Activated CD4-positive, alpha-beta T cell treated with anti-CD3 and anti-CD28 coated beads, Interleukin-2, amount 10 ng/mL, durations not matched to agents 24 days and 14 days (primary cell): ENCODE data around the gene SMURF1. TPM values are rescaled to one million over a fixed set of nuclear protein-coding genes. Genes with fewer than 3 reads are reported as not detected.

Experiments used
- DNase-seq: peaks from one replicate; pipeline ENCODE4 v3.0.0; 2022
- H3K27ac Mint-ChIP-seq: one replicate; pipeline ENCODE4 v1.8.0; 2022; ENCODE audit warnings: mild to moderate bottlenecking, mixed read lengths
- H3K27me3 Mint-ChIP-seq: one replicate; pipeline ENCODE4 v1.8.0; 2022; ENCODE audit warnings: mixed read lengths
- H3K36me3 Mint-ChIP-seq: one replicate; pipeline ENCODE4 v1.8.0; 2022; ENCODE audit warnings: low read depth, mild to moderate bottlenecking, mixed read lengths
- H3K4me1 Mint-ChIP-seq: one replicate; pipeline ENCODE4 v1.8.0; 2021; ENCODE audit warnings: mixed read lengths
- H3K4me3 Mint-ChIP-seq: one replicate; pipeline ENCODE4 v1.8.0; 2022; ENCODE audit warnings: mild to moderate bottlenecking, moderate library complexity, mixed read lengths
- H3K9me3 Mint-ChIP-seq: one replicate; pipeline ENCODE4 v1.8.0; 2021; ENCODE audit warnings: mixed read lengths
- intact Hi-C: fragments of 100-400 bp; cut with micrococcal nuclease; formaldehyde crosslinking; loops from one replicate; pipeline ENCODE4 v1.15.1; 2023
- total RNA-seq: library from RNA; stranded (reverse); gene quantifications from 2 replicates; pipeline ENCODE4 v1.2.3, GENCODE V29; 2022

Gene SMURF1
- total RNA-seq, 1 donor from 2014 or later: 12.5 TPM

GRCh38 chr7:98996150-98996552 lies 147.8 kb downstream of the SMURF1 start:
- intact Hi-C loops: no loop called here
- H3K27ac Mint-ChIP-seq: no peak overlapping the region
- H3K4me1 Mint-ChIP-seq: peaks cover 7% of the 10 kb centered on the region
- peaks cover 48% of the 10 kb centered on the region for H3K36me3 Mint-ChIP-seq
- no peak for DNase-seq
- H3K9me3 Mint-ChIP-seq: no peaks in the 10 kb centered on the region
- H3K27me3 Mint-ChIP-seq: no peaks in the 10 kb centered on the region
- H3K4me3 Mint-ChIP-seq: no peak overlapping the region

DNA sequence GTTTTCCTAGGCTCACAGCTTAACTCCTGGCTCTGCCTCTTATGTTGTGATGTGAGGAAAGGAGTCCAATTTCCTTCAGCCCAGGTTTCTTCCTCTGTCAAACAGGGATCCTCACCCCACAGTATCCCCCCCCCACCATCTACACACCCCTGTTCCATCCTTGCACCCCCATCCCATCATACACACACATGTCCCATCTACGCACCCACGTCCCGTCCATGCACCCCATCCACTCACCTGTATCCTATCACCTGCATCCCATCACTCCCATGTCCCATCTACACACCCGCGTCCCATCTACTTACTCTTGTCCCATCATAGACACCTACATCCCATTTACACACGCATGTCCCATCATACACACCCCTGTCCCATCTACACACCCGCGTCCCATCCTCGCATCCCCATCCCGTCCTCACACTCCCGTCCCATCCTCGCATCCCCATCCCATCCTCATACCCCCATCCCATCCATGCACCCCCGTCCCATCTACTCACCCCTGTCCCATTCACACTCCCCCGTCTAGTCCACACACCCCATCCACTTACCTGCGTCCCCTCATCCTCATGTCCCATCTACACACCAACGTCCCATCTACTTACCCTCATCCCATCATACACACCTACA lies 148.3 kb downstream of the SMURF1 start:
- peaks cover 45% of the 10 kb centered on the region for H3K36me3 Mint-ChIP-seq
- no peaks in the 10 kb centered on the region for H3K27me3 Mint-ChIP-seq
- H3K4me3 Mint-ChIP-seq: no peak overlapping the region
- intact Hi-C loops: no loop called here
- peaks cover 7% of the 10 kb centered on the region for H3K4me1 Mint-ChIP-seq
- H3K9me3 Mint-ChIP-seq: no peaks in the 10 kb centered on the region
- H3K27ac Mint-ChIP-seq: no peak overlapping the region
- no peak for DNase-seq

DNA sequence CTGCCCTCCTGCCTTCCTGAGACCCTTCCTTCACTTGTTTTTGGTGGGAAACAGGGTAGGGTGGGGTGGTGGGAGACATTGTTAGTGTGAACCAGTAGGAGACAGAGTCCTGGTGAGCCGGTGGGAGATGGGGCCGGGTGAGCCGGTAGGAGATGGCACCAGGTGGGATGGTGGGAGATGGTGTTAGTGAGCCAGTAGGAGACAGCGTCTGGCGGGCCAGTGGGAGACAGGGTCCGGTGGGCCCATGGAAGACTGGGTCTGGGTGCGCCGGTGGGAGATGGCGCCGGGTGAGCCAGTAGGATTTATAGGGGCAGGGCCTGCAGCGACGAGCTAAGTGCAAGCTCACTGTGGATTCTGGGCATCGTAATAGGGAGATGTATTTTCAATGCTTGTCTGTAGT lies 148.8 kb downstream of the SMURF1 start:
- H3K36me3 Mint-ChIP-seq: peaks cover 49% of the 10 kb centered on the region
- H3K27ac Mint-ChIP-seq: no peak overlapping the region
- no peaks in the 10 kb centered on the region for H3K27me3 Mint-ChIP-seq
- no peak overlapping the region for H3K4me3 Mint-ChIP-seq
- no peaks in the 10 kb centered on the region for H3K9me3 Mint-ChIP-seq
- intact Hi-C loops: no loop called here
- H3K4me1 Mint-ChIP-seq: peaks cover 7% of the 10 kb centered on the region
- DNase-seq: no peak

GRCh38 chr7:98994046-98994944 lies 149.6 kb downstream of the SMURF1 start:
- H3K36me3 Mint-ChIP-seq: peaks cover 52% of the 10 kb centered on the region
- no peak for DNase-seq
- H3K9me3 Mint-ChIP-seq: no peaks in the 10 kb centered on the region
- no peak overlapping the region for H3K27ac Mint-ChIP-seq
- no peaks in the 10 kb centered on the region for H3K27me3 Mint-ChIP-seq
- no peak overlapping the region for H3K4me3 Mint-ChIP-seq
- H3K4me1 Mint-ChIP-seq: peaks cover 7% of the 10 kb centered on the region
- intact Hi-C loops: no loop called here

- H3K27me3 Mint-ChIP-seq: no peaks in the 10 kb centered on the region
- intact Hi-C loops: no loop called here
- H3K36me3 Mint-ChIP-seq: peaks cover 53% of the 10 kb centered on the region
- no peaks in the 10 kb centered on the region for H3K9me3 Mint-ChIP-seq
- DNase-seq: no peak
- H3K4me1 Mint-ChIP-seq: peaks cover 8% of the 10 kb centered on the region
- H3K4me3 Mint-ChIP-seq: no peak overlapping the region
- no peak overlapping the region for H3K27ac Mint-ChIP-seq
These were observed 150.6 kb downstream of the SMURF1 start for GRCh38 chr7:98993024-98993897.

DNA sequence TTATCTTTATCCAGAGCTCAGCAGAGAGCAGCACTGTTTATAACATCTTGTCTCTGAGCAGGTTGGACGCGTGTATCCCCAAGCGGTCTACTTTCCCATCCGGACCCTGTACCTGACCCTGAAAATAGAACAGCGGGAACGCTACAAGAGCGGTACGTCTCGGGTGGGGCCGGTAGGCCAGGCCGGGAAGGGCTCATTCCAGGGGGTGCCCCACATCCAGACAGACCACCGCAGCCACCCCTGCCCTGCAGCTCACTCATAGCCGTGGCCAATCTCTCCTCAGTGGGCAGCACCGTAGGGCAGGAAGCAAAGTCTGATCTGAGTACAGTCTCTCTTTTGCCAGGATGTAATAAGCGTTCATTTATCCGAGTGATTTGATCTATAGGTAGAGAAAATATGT lies 151.8 kb downstream of the SMURF1 start:
- intact Hi-C loops: no loop called here
- no peak for DNase-seq
- H3K27me3 Mint-ChIP-seq: no peaks in the 10 kb centered on the region
- no peaks in the 10 kb centered on the region for H3K9me3 Mint-ChIP-seq
- peaks cover 11% of the 10 kb centered on the region for H3K4me1 Mint-ChIP-seq
- no peak overlapping the region for H3K27ac Mint-ChIP-seq
- no peak overlapping the region for H3K4me3 Mint-ChIP-seq
- peaks cover 64% of the 10 kb centered on the region for H3K36me3 Mint-ChIP-seq

DNA sequence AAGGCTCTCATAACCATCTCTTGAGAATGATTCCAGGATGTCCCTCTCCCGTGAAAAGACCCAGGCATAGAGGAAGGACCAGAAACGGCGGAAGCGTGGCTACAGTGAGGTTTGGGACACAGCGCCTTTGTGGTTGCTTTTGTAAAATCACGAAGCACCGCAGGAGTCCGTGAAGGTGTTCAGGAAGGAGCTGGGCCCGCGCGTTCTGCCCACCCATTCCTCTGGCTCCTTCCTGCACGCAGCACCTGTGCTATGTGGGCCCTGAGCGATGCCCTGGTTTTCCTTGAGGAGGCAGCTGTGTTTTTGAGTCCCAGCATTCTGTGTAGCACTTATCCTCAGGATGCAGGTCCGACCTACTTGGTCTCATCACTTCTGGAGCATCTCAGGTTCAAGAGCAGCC lies 152.8 kb downstream of the SMURF1 start:
- H3K27me3 Mint-ChIP-seq: no peaks in the 10 kb centered on the region
- H3K9me3 Mint-ChIP-seq: no peaks in the 10 kb centered on the region
- peaks cover 11% of the 10 kb centered on the region for H3K4me1 Mint-ChIP-seq
- H3K4me3 Mint-ChIP-seq: no peak overlapping the region
- DNase-seq: no peak
- no peak overlapping the region for H3K27ac Mint-ChIP-seq
- intact Hi-C loops: no loop called here
- peaks cover 70% of the 10 kb centered on the region for H3K36me3 Mint-ChIP-seq

DNA sequence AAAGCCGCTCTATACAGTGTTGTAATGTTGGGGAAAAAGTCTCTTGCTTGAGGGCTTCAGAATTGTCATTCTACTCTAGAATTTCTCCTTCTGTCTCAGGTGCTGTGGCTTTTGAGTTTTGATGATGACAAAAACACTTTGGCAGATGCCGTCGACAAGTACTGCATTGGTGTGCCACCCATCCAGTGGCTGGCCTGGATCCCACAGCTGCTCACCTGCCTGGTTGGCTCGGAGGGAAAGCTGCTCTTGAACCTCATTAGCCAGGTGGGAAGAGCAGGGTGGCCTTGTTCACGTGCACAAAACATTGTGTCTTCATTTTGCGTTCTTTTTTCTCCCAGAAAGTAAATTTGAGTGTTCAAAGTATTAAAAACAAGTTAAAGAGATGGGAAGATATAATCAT lies 153.6 kb downstream of the SMURF1 start:
- Mint-ChIP-seq H3K4me3 (no peak overlapping the region), H3K27me3 (no peaks in the 10 kb centered on the region), H3K27ac (no peak overlapping the region), H3K9me3 (peaks cover 3% of the 10 kb centered on the region), H3K36me3 (peaks cover 70% of the 10 kb centered on the region), H3K4me1 (peaks cover 4% of the 10 kb centered on the region)
- no peak for DNase-seq
- intact Hi-C loops: no loop called here

DNA sequence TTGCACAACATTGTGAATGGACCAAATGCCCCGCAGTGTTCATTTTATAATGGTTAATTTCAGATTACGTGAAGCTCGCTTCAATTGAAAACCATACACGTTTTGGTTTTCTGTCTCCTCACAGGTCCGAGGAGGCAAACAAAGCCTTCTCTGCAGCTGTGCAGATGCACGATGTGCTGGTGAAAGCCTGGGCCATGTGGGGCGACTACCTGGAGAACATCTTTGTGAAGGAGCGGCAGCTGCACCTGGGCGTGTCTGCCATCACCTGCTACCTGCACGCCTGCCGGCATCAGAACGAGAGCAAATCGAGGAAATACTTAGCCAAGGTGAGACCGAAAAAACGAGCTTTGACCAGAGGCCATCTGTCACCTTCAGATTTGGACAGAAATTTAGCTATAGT lies 155.3 kb downstream of the SMURF1 start:
- H3K27me3 Mint-ChIP-seq: no peaks in the 10 kb centered on the region
- no peak overlapping the region for H3K27ac Mint-ChIP-seq
- H3K4me3 Mint-ChIP-seq: no peak overlapping the region
- intact Hi-C loops: no loop called here
- peaks cover 77% of the 10 kb centered on the region for H3K36me3 Mint-ChIP-seq
- peaks cover 4% of the 10 kb centered on the region for H3K4me1 Mint-ChIP-seq
- H3K9me3 Mint-ChIP-seq: peaks cover 3% of the 10 kb centered on the region
- DNase-seq: no peak

DNA sequence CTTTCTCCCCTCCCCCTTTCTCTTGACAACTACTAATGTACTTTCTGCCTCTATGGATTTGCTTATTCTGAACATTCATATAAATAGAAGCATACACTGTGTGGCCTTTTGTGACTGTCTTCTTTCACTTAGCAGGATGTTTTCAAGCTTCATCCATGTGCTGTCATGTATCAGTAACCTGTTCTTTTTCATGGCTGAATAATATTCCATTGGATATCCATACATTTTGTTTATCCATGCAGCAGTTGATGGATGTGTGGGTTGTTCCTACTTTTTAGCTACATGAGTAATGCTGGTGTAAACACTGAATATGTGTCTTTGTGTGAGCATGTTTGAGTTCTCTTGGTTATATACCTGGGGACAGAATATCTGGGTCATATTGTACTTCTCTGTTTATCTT lies 158.0 kb downstream of the SMURF1 start:
- intact Hi-C loops: no loop called here
- Mint-ChIP-seq H3K27me3 (no peaks in the 10 kb centered on the region), H3K36me3 (peaks cover 78% of the 10 kb centered on the region), H3K4me1 (peaks cover 4% of the 10 kb centered on the region), H3K4me3 (no peak overlapping the region), H3K27ac (no peak overlapping the region), H3K9me3 (peaks cover 3% of the 10 kb centered on the region)
- DNase-seq: no peak

DNA sequence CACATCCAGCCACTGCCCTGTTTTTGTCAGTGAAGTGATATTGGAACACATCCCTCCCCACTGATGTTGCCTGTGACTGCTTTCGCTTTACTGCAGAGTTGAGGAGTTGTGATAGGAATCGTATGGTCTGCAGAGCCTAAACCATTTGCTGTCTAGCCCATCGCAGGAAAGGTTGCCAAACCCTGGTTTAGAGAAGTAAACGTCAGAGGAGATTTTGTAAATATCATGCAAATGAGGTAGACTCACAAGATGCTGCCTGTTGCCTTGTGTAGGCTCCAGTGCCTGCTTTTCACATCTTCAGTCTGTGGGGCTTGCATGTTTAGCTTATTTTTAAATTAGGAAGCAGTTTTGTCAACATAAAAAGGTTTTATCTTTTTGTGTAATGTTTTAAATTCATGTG lies 158.5 kb downstream of the SMURF1 start:
- H3K4me3 Mint-ChIP-seq: no peak overlapping the region
- intact Hi-C loops: no loop called here
- no peak for DNase-seq
- no peaks in the 10 kb centered on the region for H3K27me3 Mint-ChIP-seq
- H3K36me3 Mint-ChIP-seq: peaks cover 79% of the 10 kb centered on the region
- peaks cover 4% of the 10 kb centered on the region for H3K4me1 Mint-ChIP-seq
- H3K27ac Mint-ChIP-seq: no peak overlapping the region
- H3K9me3 Mint-ChIP-seq: peaks cover 3% of the 10 kb centered on the region

GRCh38 chr7:98984126-98984525 lies 159.8 kb downstream of the SMURF1 start:
- no peak for DNase-seq
- peaks cover 79% of the 10 kb centered on the region for H3K36me3 Mint-ChIP-seq
- no peaks in the 10 kb centered on the region for H3K27me3 Mint-ChIP-seq
- H3K9me3 Mint-ChIP-seq: peaks cover 3% of the 10 kb centered on the region
- no peak overlapping the region for H3K4me3 Mint-ChIP-seq
- no peak overlapping the region for H3K27ac Mint-ChIP-seq
- peaks cover 4% of the 10 kb centered on the region for H3K4me1 Mint-ChIP-seq
- intact Hi-C loops: no loop called here

GRCh38 chr7:98982686-98983085 lies 161.2 kb downstream of the SMURF1 start:
- Mint-ChIP-seq H3K4me3 (no peak overlapping the region), H3K36me3 (peaks cover 74% of the 10 kb centered on the region), H3K9me3 (peaks cover 3% of the 10 kb centered on the region), H3K27me3 (no peaks in the 10 kb centered on the region), H3K27ac (no peak overlapping the region), H3K4me1 (peaks cover 3% of the 10 kb centered on the region)
- no peak for DNase-seq
- intact Hi-C loops: no loop called here

- Mint-ChIP-seq H3K9me3 (peaks cover 3% of the 10 kb centered on the region), H3K4me3 (no peak overlapping the region), H3K4me1 (no peaks in the 10 kb centered on the region), H3K27me3 (no peaks in the 10 kb centered on the region), H3K36me3 (peaks cover 71% of the 10 kb centered on the region), H3K27ac (no peak overlapping the region)
- no peak for DNase-seq
- intact Hi-C loops: no loop called here
These were observed 162.2 kb downstream of the SMURF1 start for GRCh38 chr7:98981701-98982100.
